Measurements from ENCODE around the gene LMAN1L. TPM values are rescaled to one million over a fixed set of nuclear protein-coding genes. Genes with fewer than 3 reads are reported as not detected.
A peak's percentile ranks its signal among the peaks of the same experiment; 100 is the strongest.

The LMAN1L gene
- total RNA-seq, 1 experiment from 2014 or later, result not detected

GRCh38 chr15:74858369-74858740 lies 45.7 kb downstream of the LMAN1L start (continued):
- TF ChIP-seq ZNF263 (CRISPR knock-in tag; IDR thresholded peaks at IDR 0.05; ENCODE audit: low read depth), result no peak
- no peak for TF ChIP-seq SMAD3 (CRISPR knock-in tag; IDR thresholded peaks at IDR 0.05; ENCODE audit: borderline replicate concordance)
- no peak for TF ChIP-seq ZNF121 (CRISPR knock-in tag; IDR thresholded peaks at IDR 0.05)
- no peak for TF ChIP-seq ATF3 (CRISPR knock-in tag; conservative IDR thresholded peaks at IDR 0.05)

GRCh38 chr15:74863239-74864056 lies 50.8 kb downstream of the LMAN1L start:
- ATAC-seq (no peak), DNase-seq (ENCODE audit: low spot score) (no peak)
- Mint-ChIP-seq H3K4me3 (no peak overlapping the region), H3K36me3 (peaks cover 12% of the 10 kb centered on the region), H3K9me3 (peaks cover 6% of the 10 kb centered on the region), H3K27ac (peak overlapping the region; percentile 54), H3K4me1 (peaks cover 14% of the 10 kb centered on the region), H3K27me3 (ENCODE audit: low read depth) (no peaks in the 10 kb centered on the region)
- TF ChIP-seq NR2C2 (CRISPR knock-in tag; IDR thresholded peaks at IDR 0.05) (no peak), ZNF121 (CRISPR knock-in tag; IDR thresholded peaks at IDR 0.05) (no peak), AFF4 (CRISPR knock-in tag; IDR thresholded peaks at IDR 0.05; ENCODE audit: borderline replicate concordance) (no peak), MXD4 (CRISPR knock-in tag; IDR thresholded peaks at IDR 0.05; ENCODE audit: borderline replicate concordance) (no peak)
- CTCF ChIA-PET, result interaction anchor here (1.7 kb wide), 1 partner anchor 38 kb away, joined by 7 read pairs; no protein-coding TSS in a partner anchor
- POLR2A ChIA-PET, result no interaction called here

- ATAC-seq, result no peak
These were observed 51.7 kb downstream of the LMAN1L start for GRCh38 chr15:74864296-74864695.

More at GRCh38 chr15:74864296-74864695, 51.7 kb downstream of the LMAN1L start:
- peaks cover 14% of the 10 kb centered on the region for H3K4me1 Mint-ChIP-seq
- H3K9me3 Mint-ChIP-seq, result peaks cover 6% of the 10 kb centered on the region
- ChIA-PET POLR2A (no interaction called here), CTCF (interaction anchor here (1.8 kb wide), 1 partner anchor 37 kb away, joined by 4 read pairs; no protein-coding TSS in a partner anchor)
- peak overlapping the region; percentile 0; the same call in 1 of the 2 replicates for H3K27ac Mint-ChIP-seq
- H3K27me3 Mint-ChIP-seq (ENCODE audit: low read depth), result no peaks in the 10 kb centered on the region
- H3K4me3 Mint-ChIP-seq, result no peak overlapping the region
- DNase-seq (ENCODE audit: low spot score), result no peak
- peaks cover 13% of the 10 kb centered on the region for H3K36me3 Mint-ChIP-seq
- TF ChIP-seq ATF1 (CRISPR knock-in tag; IDR thresholded peaks at IDR 0.05) (no peak), ZNF219 (CRISPR knock-in tag; IDR thresholded peaks at IDR 0.05; ENCODE audit: borderline replicate concordance) (no peak), MAX (CRISPR knock-in tag; IDR thresholded peaks at IDR 0.05) (no peak), SMAD4 (CRISPR knock-in tag; IDR thresholded peaks at IDR 0.05) (no peak), ATF3 (CRISPR knock-in tag; conservative IDR thresholded peaks at IDR 0.05) (no peak), NR2C2 (CRISPR knock-in tag; IDR thresholded peaks at IDR 0.05) (no peak), HMGXB4 (CRISPR knock-in tag; IDR thresholded peaks at IDR 0.05) (no peak), HMGA2 (CRISPR knock-in tag; IDR thresholded peaks at IDR 0.05) (no peak), SMAD3 (CRISPR knock-in tag; IDR thresholded peaks at IDR 0.05; ENCODE audit: borderline replicate concordance) (no peak), CTCF (IDR thresholded peaks at IDR 0.05) (no peak), MXD4 (CRISPR knock-in tag; IDR thresholded peaks at IDR 0.05; ENCODE audit: borderline replicate concordance) (no peak), USF2 (CRISPR knock-in tag; IDR thresholded peaks at IDR 0.05) (no peak), JAZF1 (CRISPR knock-in tag; IDR thresholded peaks at IDR 0.05) (no peak), NFE2L1 (CRISPR knock-in tag; IDR thresholded peaks at IDR 0.05) (no peak), ZNF671 (CRISPR knock-in tag; IDR thresholded peaks at IDR 0.05) (no peak), ZNF396 (CRISPR knock-in tag; IDR thresholded peaks at IDR 0.05; ENCODE audit: borderline replicate concordance) (no peak), SP1 (CRISPR knock-in tag; conservative IDR thresholded peaks at IDR 0.05) (no peak), IRF2 (CRISPR knock-in tag; IDR thresholded peaks at IDR 0.05; ENCODE audit: borderline replicate concordance, low read depth) (no peak)
